NCI-H460 (cell line): ENCODE measurements around the gene GUCA1A. TPM values are rescaled to one million over a fixed set of nuclear protein-coding genes. Genes with fewer than 3 reads are reported as not detected.
"Not testable (repeated sequence)": the region's sequence is repeated elsewhere in the genome, so short reads cannot be mapped to it uniquely, and the experiment has no call there.

ENCODE experiments used
- DNase-seq: peaks from one replicate; pipeline ENCODE4 v3.0.0-alpha.2; 2016; ENCODE audit warnings: low read depth; ENCODE audit errors: extremely low read depth
- total RNA-seq: library from RNA; depleted of rRNA; stranded (reverse); fragments of >200 nt; shearing (Covaris generic); gene quantifications from 2 replicates; pipeline ENCODE4 v1.2.3, GENCODE V29; 2014

The GUCA1A gene
- total RNA-seq, 1 experiment from 2014 or later, result not detected

- DNase-seq, result no peak
These were observed 1.2 kb upstream of the GUCA1A start for GRCh38 chr6:42171813-42172581.

- DNase-seq, result no peak
These were observed 2.7 kb downstream of the GUCA1A start for GRCh38 chr6:42175860-42176259.

- no peak for DNase-seq
These were observed 3.8 kb downstream of the GUCA1A start for GRCh38 chr6:42176981-42177380.

GRCh38 chr6:42177514-42178364 lies 4.6 kb downstream of the GUCA1A start:
- no peak for DNase-seq

GRCh38 chr6:42179261-42179944 lies 6.2 kb downstream of the GUCA1A start:
- DNase-seq, result no peak

- DNase-seq, result no peak
These were observed 6.8 kb downstream of the GUCA1A start for GRCh38 chr6:42179945-42180313.

GRCh38 chr6:42182101-42182500 lies 8.9 kb downstream of the GUCA1A start:
- DNase-seq, result no peak

- no peak for DNase-seq
These were observed 11.3 kb downstream of the GUCA1A start for GRCh38 chr6:42184475-42184874.

- no peak for DNase-seq
These were observed 12.4 kb downstream of the GUCA1A start for GRCh38 chr6:42185597-42185996.

GRCh38 chr6:42188406-42188805 lies 15.2 kb downstream of the GUCA1A start:
- DNase-seq, result no peak

GRCh38 chr6:42190554-42191183 lies 17.5 kb downstream of the GUCA1A start:
- no peak for DNase-seq

- DNase-seq, result not testable (repeated sequence)
These were observed 19.2 kb downstream of the GUCA1A start for GRCh38 chr6:42192385-42192784.

GRCh38 chr6:42193491-42193894 lies 20.3 kb downstream of the GUCA1A start:
- no peak for DNase-seq

GRCh38 chr6:42194056-42194455 lies 20.9 kb downstream of the GUCA1A start:
- no peak for DNase-seq

- no peak for DNase-seq
These were observed 22.3 kb downstream of the GUCA1A start for GRCh38 chr6:42195415-42195814.

GRCh38 chr6:42197555-42198362 lies 24.6 kb downstream of the GUCA1A start:
- no peak for DNase-seq

GRCh38 chr6:42199106-42199981 lies 26.2 kb downstream of the GUCA1A start:
- DNase-seq, result no peak

- no peak for DNase-seq
These were observed 26.9 kb downstream of the GUCA1A start for GRCh38 chr6:42200035-42200434.

GRCh38 chr6:42201382-42201781 lies 28.2 kb downstream of the GUCA1A start:
- no peak for DNase-seq
